ENCODE data around the gene GRHL1. TPM values are rescaled to one million over a fixed set of nuclear protein-coding genes. Genes with fewer than 3 reads are reported as not detected.
A peak's percentile ranks its signal among the peaks of the same experiment; 100 is the strongest.

GRHL1 gene, protein sequence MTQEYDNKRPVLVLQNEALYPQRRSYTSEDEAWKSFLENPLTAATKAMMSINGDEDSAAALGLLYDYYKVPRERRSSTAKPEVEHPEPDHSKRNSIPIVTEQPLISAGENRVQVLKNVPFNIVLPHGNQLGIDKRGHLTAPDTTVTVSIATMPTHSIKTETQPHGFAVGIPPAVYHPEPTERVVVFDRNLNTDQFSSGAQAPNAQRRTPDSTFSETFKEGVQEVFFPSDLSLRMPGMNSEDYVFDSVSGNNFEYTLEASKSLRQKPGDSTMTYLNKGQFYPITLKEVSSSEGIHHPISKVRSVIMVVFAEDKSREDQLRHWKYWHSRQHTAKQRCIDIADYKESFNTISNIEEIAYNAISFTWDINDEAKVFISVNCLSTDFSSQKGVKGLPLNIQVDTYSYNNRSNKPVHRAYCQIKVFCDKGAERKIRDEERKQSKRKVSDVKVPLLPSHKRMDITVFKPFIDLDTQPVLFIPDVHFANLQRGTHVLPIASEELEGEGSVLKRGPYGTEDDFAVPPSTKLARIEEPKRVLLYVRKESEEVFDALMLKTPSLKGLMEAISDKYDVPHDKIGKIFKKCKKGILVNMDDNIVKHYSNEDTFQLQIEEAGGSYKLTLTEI
- total RNA-seq (2021): 2.5 and 2.8 TPM in 2 replicates
- long read RNA-seq, partial matches to known transcripts: 0 of 6 reads
- long read RNA-seq, other reads (novel, unspliced or antisense): 3 of 6 reads

DNA sequence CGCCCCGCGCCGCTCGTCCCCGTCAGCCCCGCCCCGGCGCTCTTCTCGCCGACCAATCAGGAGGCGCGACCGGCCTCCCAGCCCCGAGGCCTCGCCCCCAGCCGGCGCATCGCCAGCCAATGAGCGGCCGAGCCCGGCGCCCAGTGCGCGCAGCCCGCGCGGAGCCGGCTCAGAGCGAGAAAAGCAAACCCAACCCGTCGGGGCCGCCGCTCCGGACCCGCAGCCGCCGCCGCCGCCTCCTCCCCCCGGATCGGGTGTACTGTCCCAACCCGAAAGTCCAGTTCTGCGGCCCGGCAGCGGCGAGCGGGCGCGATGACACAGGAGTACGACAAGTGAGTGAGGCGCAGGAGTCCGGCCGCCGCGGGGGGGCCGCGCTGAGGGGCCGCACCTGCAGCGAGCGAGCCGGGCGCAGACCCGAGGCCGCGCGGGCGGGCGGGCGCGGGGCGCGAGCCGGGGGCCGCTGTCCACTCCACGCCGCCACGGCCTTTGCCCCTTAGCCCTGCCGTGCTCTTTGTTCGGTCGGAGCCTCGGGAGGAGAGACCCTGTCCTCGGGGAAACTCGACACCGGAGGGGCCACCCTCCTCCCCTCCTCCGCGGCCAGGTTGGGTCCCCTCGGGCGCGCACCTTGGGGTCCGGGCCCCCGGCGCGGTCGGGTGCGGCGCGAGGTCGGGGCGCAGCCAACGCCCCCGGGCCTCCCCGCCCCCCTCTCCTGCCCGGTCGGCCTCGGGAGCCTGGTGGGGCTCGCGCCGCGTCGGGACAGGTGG lies at the start of gene GRHL1:
Gene GRHL1, plus strand, starts transcription at position 172 of the 764 bp plus-strand sequence. Its CDS starts 141 bp downstream, at position 313.
- Histone ChIP-seq H3K18ac (ENCODE audit: insufficient read length, low read depth, low read length) (no peak within 1 kb of the TSS), H4K8ac (replicated peaks; ENCODE audit: insufficient read length, low read depth, low read length) (no peak within 1 kb of the TSS), H3K27ac (ENCODE audit: insufficient read length, low read depth, low read length) (no peak within 1 kb of the TSS), H3K9me3 (ENCODE audit: control insufficient read depth, low read depth, low read length) (no peaks in the 10 kb centered on the region), H4K20me1 (ENCODE audit: control insufficient read depth, insufficient read depth, insufficient read length) (no peaks in the 10 kb centered on the region), H2BK20ac (ENCODE audit: low read depth, low read length, poor library complexity, severe bottlenecking) (no peak within 1 kb of the TSS), H2BK12ac (ENCODE audit: insufficient read length, low read depth, low read length) (no peak within 1 kb of the TSS), H2AFZ (ENCODE audit: low read length) (no peak within 1 kb of the TSS), H4K91ac (ENCODE audit: insufficient read length, low read depth, low read length) (no peak within 1 kb of the TSS), H3T11ph (ENCODE audit: low read length) (no peak within 1 kb of the TSS), H3K14ac (ENCODE audit: insufficient read depth, low read length) (no peak within 1 kb of the TSS), H2BK120ac (ENCODE audit: low read depth, low read length, poor library complexity, severe bottlenecking) (no peak within 1 kb of the TSS), H4K5ac (ENCODE audit: insufficient read length, low read depth, low read length) (no peak within 1 kb of the TSS), H3K23me2 (ENCODE audit: insufficient read length, low read depth, low read length, poor library complexity, severe bottlenecking) (peaks cover 6% of the 10 kb centered on the region), H3K9ac (ENCODE audit: extremely low read depth, insufficient read length, low read length) (no peak within 1 kb of the TSS), H3K56ac (ENCODE audit: insufficient read length, low read depth, low read length) (no peak within 1 kb of the TSS), H2AK5ac (ENCODE audit: insufficient read length, low read length) (no peak within 1 kb of the TSS), H2BK5ac (ENCODE audit: insufficient read length, low read length) (no peak within 1 kb of the TSS), H3K4ac (ENCODE audit: low read depth, low read length) (no peak within 1 kb of the TSS), H3K79me1 (ENCODE audit: insufficient read depth, low read depth, low read length, poor library complexity, severe bottlenecking) (no peaks in the 10 kb centered on the region), H3K79me2 (ENCODE audit: insufficient read depth, low read length) (no peaks in the 10 kb centered on the region), H3K27me3 (ENCODE audit: insufficient read depth, low read length) (peaks cover 11% of the 10 kb centered on the region; the same call in 1 of the 2 replicates), H2BK15ac (ENCODE audit: low read depth, low read length) (no peak within 1 kb of the TSS), H3K4me2 (ENCODE audit: insufficient read depth, insufficient read length, low read length) (peak within 1 kb of the TSS; percentile 45), H3K4me1 (ENCODE audit: insufficient read depth, low read length) (no peaks in the 10 kb centered on the region), H3K23ac (ENCODE audit: insufficient read length, low read depth, low read length) (no peak within 1 kb of the TSS)
- H3K4me1 Mint-ChIP-seq: peaks cover 9 to 13% of the 10 kb centered on the region in 2 experiments
- peak; percentile 91 for DNase-seq
- H3K27ac Mint-ChIP-seq: no peak within 1 kb of the TSS
- TF ChIP-seq, protein P1, sequence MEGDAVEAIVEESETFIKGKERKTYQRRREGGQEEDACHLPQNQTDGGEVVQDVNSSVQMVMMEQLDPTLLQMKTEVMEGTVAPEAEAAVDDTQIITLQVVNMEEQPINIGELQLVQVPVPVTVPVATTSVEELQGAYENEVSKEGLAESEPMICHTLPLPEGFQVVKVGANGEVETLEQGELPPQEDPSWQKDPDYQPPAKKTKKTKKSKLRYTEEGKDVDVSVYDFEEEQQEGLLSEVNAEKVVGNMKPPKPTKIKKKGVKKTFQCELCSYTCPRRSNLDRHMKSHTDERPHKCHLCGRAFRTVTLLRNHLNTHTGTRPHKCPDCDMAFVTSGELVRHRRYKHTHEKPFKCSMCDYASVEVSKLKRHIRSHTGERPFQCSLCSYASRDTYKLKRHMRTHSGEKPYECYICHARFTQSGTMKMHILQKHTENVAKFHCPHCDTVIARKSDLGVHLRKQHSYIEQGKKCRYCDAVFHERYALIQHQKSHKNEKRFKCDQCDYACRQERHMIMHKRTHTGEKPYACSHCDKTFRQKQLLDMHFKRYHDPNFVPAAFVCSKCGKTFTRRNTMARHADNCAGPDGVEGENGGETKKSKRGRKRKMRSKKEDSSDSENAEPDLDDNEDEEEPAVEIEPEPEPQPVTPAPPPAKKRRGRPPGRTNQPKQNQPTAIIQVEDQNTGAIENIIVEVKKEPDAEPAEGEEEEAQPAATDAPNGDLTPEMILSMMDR (conservative IDR thresholded peaks at IDR 0.05): no peak
- H3K36me3 Mint-ChIP-seq (ENCODE audit: insufficient read depth in 1 of 3, low read depth in 3 of 3): no peaks in the 10 kb centered on the region; a peak in 2 of 7 replicates
- H3K4me3 Mint-ChIP-seq: peak within 1 kb of the TSS; percentile 72 to 87
- H3K9me3 Mint-ChIP-seq: no peaks in the 10 kb centered on the region
- WGBS (ENCODE audit: extremely low coverage, insufficient read length, low lambda C conversion rate): no CpG with 5 or more reads among the region's 111 CpGs
- peaks cover 58% of the 10 kb centered on the region for H3K27me3 Mint-ChIP-seq (ENCODE audit: low read depth)
